Astrocyte (in vitro differentiated cells and primary cell): ENCODE results near the gene NIT1.

Experiments
- CTCF ChIP-seq: IDR thresholded peaks from 2 replicates; pipeline ENCODE4 v1.5.1; 2011; ENCODE audit warnings: low read depth, mild to moderate bottlenecking, inconsistent platforms, low read length, moderate library complexity; ENCODE audit not compliant: insufficient read depth
- EZH2 ChIP-seq: IDR thresholded peaks from 2 replicates; pipeline ENCODE4 v1.6.1; 2012; ENCODE audit warnings: mild to moderate bottlenecking, low read length, inconsistent platforms; ENCODE audit not compliant: insufficient read depth

GRCh38 chr1:161115132-161115711 is 2.7 kb upstream of the NIT1 start:
- TF ChIP-seq CTCF (no peak), EZH2 (no peak)
